HG03039 (cell line): ENCODE results near the gene NFILZ.

Experiments
- ATAC-seq: cut with Tn5 transposase; IDR thresholded peaks from one replicate; pipeline ENCODE4 v1.9.1; 2021; ENCODE audit warnings: mild to moderate bottlenecking, moderate library complexity; ENCODE audit not compliant: unreplicated experiment

Gene NFILZ

GRCh38 chr19:8641221-8641907 lies 10.9 kb downstream of the NFILZ start:
- ATAC-seq, result no peak

- ATAC-seq, result no peak
Observed at GRCh38 chr19:8641908-8642547, 11.6 kb downstream of the NFILZ start.

- ATAC-seq, result no peak
Observed at GRCh38 chr19:8642561-8642960, 12.1 kb downstream of the NFILZ start.

GRCh38 chr19:8643860-8644653 lies 13.6 kb downstream of the NFILZ start:
- ATAC-seq, result no peak

GRCh38 chr19:8648240-8648639 lies 17.8 kb downstream of the NFILZ start:
- ATAC-seq, result no peak

GRCh38 chr19:8654591-8655339 lies 24.3 kb downstream of the NFILZ start:
- ATAC-seq, result no peak

GRCh38 chr19:8655340-8655709 lies 24.9 kb downstream of the NFILZ start:
- no peak for ATAC-seq

GRCh38 chr19:8657869-8658268 lies 27.4 kb downstream of the NFILZ start:
- no peak for ATAC-seq

GRCh38 chr19:8659905-8660304 lies 29.5 kb downstream of the NFILZ start:
- ATAC-seq, result no peak

GRCh38 chr19:8662263-8662662 lies 31.8 kb downstream of the NFILZ start:
- ATAC-seq, result no peak

- ATAC-seq, result no peak
Observed at GRCh38 chr19:8663920-8664670, 33.7 kb downstream of the NFILZ start.

- no peak for ATAC-seq
Observed at GRCh38 chr19:8664671-8665057, 34.2 kb downstream of the NFILZ start.

GRCh38 chr19:8665468-8666213 lies 35.2 kb downstream of the NFILZ start:
- ATAC-seq, result no peak

- ATAC-seq, result no peak
Observed at GRCh38 chr19:8666814-8667405, 36.5 kb downstream of the NFILZ start.

GRCh38 chr19:8673276-8673891 lies 43.0 kb downstream of the NFILZ start:
- no peak for ATAC-seq

- ATAC-seq, result no peak
Observed at GRCh38 chr19:8675066-8675465, 44.6 kb downstream of the NFILZ start.

- ATAC-seq, result no peak
Observed at GRCh38 chr19:8678244-8678807, 47.9 kb downstream of the NFILZ start.
